AML-193 (cell line): ENCODE results near the gene POLQ.
"Not testable (repeated sequence)": the region's sequence is repeated elsewhere in the genome, so short reads cannot be mapped to it uniquely, and the experiment has no call there.

Experiments used
- DNase-seq, 2 experiments: peaks; one replicate each; lab custom pipeline; 2025; lab: John Stamatoyannopoulos, UW

Gene POLQ

DNA sequence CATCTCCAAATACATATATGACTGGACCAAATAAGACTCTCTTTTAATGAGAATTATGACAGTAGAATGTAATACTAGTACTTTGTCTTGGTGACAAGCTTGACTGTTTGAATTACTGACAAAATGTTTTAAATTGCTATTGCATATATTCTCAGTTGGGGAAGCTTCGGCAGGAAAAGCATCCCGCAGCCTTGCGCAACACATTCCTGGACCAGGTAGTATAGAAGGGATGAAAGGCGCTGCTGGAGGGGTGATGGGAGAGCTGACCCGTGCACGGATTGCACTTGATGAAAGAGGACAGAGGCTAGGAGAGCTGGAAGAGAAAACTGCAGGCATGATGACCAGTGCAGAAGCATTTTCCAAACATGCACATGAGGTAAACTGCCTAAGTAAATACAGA is 127.6 kb downstream of the POLQ start:
- no peak for DNase-seq

DNA sequence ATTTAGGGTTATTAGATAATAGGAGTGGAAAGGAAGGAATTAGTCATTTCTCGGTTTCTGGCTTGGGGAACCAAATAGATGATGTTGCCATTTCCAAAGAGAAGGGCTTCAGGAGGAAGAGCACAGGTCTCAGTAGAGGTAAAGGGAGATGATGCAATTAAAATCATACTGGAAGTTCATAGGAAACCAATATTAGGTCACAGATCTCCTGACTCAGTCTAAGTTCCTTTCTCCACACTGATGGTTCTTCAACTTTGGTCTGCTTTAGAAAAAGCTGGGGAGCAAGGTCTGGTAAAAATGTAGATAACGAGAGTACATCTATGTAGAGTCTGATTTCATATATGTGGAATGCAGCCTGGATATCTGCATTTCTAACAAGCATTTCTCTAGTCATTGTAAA is 130.9 kb downstream of the POLQ start:
- DNase-seq = no peak

DNA sequence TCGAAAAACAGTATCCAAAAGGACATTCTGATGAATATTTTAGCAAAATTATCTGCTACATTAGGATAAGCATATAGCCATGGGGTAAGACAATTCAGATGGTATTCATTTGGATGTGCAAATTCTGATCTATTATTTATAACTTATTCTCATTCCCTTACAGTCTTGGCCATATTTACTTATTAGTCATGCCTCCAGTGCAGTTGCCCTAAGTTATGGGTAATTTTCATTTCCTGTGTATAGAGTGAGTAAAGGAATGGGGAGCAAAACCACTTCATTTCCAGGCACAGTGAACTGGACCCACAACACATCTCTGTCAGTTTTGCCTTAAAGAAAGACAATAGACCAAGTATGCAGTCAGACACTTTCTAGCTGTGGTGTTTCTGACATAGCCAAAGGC is 134.3 kb downstream of the POLQ start:
- no peak for DNase-seq

DNA sequence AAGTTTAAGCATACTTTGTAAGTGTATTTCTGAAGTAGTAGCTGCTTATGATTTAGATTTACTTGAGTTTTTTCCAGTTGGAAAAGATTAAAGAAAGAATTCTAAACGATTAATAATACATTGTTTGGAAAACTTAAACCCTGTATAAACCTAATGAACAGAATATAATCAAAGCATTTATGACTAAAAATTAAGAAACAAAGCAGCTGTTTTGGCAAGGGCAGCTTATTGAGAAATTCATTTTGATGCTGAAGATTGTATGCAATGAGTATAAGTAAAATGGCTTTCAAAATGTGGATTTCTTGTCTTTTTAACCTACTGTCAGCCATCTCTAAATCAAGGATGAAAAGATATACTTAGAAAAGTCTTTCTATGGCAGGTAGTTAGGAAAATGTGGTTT is 140.2 kb downstream of the POLQ start:
- DNase-seq = no peak

DNA sequence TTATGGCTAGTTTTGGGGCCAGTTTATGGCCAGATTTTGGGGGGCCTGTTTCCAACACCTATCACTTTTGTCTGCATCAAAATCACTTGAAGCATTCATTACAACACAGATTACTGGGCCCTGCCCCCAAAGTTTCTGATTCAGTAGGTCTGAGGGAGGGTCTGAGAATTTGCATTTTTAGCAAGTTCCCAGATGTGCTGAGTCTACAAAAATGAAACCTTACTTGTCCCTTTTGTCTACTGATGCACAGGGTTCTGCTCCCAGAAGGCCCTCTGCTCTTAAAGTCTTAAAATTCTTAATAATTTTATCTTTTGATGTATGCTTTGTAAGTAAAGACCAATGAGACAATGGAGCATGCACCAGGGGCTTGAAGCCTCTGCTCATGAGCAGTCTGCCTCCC is 146.0 kb downstream of the POLQ start:
- no peak for DNase-seq

DNA sequence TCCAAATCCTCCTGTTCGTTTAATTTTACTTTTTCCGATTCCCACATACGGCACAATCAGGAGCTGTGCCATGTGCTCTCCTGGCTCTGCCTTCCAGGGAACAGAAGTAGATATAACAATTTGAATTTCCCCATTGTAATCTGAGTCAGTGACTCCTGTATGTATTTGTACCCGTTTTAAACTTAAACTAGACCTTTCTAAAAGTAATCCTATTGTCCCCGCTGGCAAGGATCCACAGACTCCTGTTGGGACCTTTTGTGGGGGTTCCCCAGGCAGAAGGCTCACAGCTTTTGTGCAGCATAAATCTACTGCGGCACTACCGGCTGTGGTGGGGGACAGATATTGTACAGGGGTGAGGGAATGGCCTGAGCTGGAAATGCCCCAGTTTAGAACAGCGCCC is 147.7 kb downstream of the POLQ start:
- not testable (repeated sequence) for DNase-seq

DNA sequence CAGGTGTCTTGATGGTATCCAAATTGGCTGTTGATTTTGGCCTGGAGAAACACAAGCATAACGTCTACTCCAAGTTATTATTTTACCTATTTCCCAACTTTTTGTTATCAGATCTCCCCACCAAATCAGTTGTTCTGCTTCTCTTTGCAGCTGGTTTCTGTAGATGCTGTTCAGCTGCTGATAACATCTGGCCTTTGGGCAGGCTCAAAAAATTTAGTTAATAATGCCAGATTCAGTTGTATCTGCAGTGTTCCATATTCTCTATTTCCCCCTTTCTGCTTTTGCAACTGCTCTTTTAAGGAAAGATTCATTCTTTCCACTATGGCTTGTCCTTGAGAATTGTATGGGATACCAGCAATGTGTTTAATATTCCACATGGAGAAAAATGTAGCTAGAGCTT is 149.8 kb downstream of the POLQ start:
- DNase-seq = not testable (repeated sequence)

DNA sequence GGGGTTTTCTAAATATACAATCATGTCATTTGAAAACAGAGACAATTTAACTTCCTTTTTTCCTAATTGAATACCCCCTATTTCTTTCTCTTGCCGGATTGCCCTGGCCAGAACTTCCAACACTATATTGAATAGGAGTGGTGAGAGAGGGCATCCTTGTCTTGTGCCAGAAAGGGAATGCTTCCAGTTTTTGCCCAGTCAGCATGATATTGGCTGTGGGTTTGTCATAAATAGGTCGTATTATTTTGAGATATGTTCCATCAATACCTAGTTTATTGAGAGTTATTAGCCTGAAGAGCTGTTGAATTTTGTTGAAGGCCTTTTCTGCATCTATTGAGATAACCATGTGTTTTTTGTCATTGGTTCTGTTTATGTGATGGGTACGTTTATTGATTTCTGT is 157.5 kb downstream of the POLQ start:
- DNase-seq = not testable (repeated sequence)
